GM10266 (cell line): ENCODE data around the gene CIITA.

ENCODE experiments used
- DNase-seq: peaks from one replicate; pipeline ENCODE4 v3.0.0; 2012; ENCODE audit errors: extremely low spot score
- TF ChIP-seq, protein P1 (sequence below): IDR thresholded peaks from 2 replicates; pipeline ENCODE4 v1.5.1; 2012; ENCODE audit warnings: mild to moderate bottlenecking, low read depth; ENCODE audit not compliant: control insufficient read depth, insufficient read depth; ENCODE audit errors: missing control alignments

The CIITA gene

DNA sequence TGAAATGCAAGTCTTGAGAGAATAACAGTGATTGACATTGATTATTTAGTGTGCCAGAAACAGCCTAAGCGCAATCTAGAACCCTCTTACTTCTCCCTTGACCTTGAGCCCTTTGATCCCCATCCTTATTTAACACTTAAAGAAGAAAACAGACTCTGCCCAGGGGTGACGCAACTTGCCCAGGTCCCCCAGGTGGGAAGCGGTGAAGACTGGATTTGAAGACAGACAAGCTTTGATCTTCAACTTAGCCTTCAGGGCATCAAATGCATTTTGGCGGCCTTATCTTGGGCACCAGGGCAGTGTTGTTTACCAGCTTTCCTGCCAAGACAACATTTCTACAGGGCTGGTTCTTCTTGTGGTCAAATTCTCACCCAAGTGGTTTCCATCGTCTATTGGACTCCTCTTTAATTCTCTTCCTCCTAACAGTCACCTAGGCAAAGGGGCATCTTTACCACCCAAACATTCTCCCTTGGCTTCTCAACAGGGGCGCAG is 8.9 kb upstream of the CIITA start:
- no peak for DNase-seq
- TF ChIP-seq, protein P1, sequence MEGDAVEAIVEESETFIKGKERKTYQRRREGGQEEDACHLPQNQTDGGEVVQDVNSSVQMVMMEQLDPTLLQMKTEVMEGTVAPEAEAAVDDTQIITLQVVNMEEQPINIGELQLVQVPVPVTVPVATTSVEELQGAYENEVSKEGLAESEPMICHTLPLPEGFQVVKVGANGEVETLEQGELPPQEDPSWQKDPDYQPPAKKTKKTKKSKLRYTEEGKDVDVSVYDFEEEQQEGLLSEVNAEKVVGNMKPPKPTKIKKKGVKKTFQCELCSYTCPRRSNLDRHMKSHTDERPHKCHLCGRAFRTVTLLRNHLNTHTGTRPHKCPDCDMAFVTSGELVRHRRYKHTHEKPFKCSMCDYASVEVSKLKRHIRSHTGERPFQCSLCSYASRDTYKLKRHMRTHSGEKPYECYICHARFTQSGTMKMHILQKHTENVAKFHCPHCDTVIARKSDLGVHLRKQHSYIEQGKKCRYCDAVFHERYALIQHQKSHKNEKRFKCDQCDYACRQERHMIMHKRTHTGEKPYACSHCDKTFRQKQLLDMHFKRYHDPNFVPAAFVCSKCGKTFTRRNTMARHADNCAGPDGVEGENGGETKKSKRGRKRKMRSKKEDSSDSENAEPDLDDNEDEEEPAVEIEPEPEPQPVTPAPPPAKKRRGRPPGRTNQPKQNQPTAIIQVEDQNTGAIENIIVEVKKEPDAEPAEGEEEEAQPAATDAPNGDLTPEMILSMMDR, result no peak

DNA sequence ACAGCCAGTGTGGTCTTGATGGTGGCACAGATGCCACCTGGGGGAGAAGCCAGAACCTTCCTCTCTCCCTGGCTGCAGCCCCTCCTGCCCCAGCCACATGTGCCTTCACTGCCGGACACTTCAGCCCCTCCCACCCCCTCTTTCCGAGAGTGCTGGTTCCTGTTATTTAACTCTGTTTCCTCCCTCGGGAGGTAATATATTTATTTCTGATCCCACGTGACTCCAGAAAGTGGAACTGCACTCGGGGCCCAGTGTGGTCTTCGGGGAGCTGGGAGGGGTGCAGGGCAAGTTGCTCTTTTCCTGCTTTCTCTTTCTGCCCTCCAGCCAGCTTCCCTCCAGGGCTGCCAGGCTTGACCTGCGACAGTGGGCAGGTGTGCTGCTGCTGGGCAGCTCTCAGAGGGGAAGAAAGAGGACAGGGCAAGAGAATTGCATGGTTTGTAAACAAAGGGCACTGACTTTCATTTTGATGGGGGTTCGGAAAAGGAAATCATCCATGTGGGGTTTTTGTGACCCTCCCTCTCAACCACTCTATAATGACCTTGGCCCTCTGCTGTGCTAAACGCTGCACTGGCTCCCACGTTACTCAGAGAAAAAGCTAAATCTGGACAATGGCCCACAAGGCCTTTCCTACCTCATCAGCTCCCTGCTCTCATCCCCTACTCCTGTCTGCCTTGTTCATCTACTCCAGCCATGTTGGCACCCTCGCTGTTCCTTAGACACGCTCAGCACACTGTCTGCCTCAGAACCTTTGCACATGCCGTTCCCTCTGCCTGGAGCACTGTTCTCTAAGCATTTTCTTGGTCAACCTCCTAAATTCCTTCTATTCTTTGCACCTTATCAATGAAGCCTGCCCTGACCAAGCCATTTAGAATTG is 8.2 kb upstream of the CIITA start:
- peak; percentile 62 for DNase-seq
- TF ChIP-seq, protein P1, result no peak

DNA sequence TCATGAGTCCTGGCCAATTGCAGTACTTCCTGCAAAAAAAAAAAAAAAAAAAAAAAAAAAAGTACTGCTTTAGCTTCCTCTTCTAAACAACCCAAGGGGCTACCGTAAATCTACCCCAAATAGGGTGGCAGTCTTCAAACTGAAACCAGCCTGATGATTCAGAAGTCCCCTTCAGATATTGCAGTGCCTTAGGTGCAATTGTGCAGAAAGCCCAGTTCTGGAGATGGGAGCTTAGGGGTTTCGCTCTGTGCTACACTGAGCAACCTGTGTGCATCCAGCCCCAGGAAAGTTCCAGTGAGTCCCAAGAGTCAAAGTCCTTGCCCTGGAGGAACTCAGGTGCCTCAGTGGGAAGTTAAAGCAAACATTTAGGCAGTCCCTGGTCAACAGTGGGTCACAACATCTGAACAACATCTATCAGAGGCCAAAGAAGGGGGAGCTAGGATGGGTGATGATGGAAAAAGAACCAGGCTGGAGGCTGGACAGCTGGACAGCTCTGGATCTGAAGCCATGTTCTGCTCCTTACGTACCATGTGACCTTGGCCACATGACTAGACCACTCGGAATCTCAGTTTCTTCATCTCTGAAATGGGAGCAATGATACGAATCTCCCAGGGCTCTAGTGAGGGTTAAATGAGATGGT is 6.7 kb upstream of the CIITA start:
- TF ChIP-seq, protein P1, result no peak
- no peak for DNase-seq

DNA sequence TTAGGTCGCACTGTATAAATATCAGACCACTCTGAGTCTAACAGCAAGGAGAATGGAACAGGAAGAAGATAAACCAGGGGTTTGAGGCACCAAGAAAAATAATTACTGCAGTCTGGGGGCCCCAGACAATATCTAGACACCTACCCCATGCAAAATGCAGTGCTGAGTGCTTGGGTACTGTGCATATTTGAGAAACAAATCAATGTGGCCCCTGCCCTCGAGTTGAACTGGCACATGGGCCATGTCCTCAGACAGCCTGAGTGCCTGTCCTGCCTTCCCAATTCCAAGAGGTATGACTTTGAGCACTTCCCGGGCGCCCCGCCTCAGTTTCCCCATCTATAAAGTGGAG is 6.2 kb upstream of the CIITA start:
- TF ChIP-seq, protein P1, result no peak
- no peak for DNase-seq

DNA sequence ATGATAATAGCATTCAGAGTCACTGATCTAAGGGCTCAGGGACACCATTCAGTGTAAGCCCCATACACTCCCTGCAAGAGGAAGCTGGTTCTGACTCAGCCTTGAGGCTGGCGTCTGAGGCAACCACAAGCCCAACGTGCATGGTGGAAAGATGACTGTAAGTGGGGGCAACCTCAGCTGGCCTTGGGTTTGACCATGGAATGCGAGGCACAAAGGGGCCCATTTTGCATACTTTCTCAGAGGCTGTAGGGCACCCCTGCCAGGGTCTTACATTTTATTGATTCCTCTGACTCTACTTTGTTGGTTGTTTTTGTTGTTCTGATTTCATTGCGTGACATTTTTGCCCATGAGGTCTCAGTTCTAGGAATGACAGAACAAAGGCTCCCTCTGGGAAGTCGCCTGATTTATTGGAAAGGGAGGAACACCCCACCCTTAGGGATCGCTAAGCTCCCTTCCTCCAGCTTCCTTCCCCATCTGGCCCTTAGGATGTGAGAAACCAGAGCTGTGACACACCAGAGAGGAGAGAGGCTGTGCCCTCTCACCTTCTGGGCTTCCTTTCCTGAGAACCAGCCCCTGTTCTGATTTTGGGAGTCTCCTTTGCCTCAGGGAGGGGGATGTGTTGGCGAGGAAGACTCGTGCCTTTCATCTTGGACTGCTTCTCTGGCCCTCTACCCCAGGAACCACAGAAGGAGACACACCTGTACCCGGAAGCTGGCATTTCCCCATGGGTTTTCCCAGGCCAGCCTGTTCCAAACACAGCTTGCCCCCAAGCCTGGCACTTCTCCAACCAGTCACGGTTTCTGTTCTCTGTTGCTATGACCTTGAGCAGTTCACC is 5.6 kb upstream of the CIITA start:
- TF ChIP-seq, protein P1, result no peak
- DNase-seq, result peak; percentile 62

DNA sequence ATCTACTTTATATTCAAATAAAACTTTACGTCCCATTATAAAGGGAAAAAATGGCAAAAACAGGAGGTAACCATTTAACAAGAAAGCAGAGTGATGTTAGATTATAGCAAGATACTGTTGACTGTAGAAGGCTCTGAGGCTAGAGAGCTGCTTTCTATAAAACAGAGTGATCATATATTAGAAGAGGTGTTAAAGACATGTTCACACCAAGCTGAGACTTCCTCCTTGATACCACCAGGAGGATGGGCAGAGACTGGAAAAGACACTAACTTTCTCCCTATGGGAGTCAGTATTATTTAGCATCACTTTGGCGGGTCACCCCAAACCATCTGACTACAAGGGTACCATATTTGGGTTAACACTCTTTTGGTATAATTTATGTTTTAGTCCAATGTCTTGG is 687 bp upstream of the CIITA start:
- DNase-seq, result no peak
- TF ChIP-seq, protein P1, result no peak
